Spleen (tissue), 11 donors: ENCODE data around the gene LRRC15. TPM values are rescaled to one million over a fixed set of nuclear protein-coding genes. Genes with fewer than 3 reads are reported as not detected.

ENCODE experiments used
- DNase-seq: peaks from one replicate; pipeline ENCODE4 v3.0.0-alpha.2; 2020
- H3K27ac ChIP-seq, 8 donors: fragments of 200-600 bp; sonication (generic) in 7 of 8; 1 replicate in 4 of 8; 2 replicates in 4 of 8; pipeline versions ENCODE4 v1.5.0 to v1.8.0; 2016 to 2021; ENCODE audit warnings: inconsistent platforms in 4 of 8, mild to moderate bottlenecking in 4 of 8, moderate library complexity in 1 of 8
- H3K27me3 ChIP-seq, 7 donors: fragments of 200-600 bp; sonication (generic) in 6 of 7; replicated peaks in 1 of 7; 1 replicate in 4 of 7; 2 replicates in 3 of 7; pipeline versions ENCODE4 v1.5.0 to v1.8.0; 2016 to 2021; ENCODE audit warnings: inconsistent platforms in 3 of 7, mild to moderate bottlenecking in 1 of 7
- H3K36me3 ChIP-seq, 6 donors: fragments of 200-600 bp; sonication (generic) in 5 of 6; 1 replicate in 4 of 6; 2 replicates in 2 of 6; pipeline versions ENCODE4 v1.5.0 to v1.8.0; 2016 to 2021; ENCODE audit warnings: inconsistent platforms in 2 of 6
- H3K4me1 ChIP-seq, 6 donors: fragments of 200-600 bp; sonication (generic) in 5 of 6; 1 replicate in 3 of 6; 2 replicates in 3 of 6; pipeline versions ENCODE4 v1.5.0 to v1.8.0; 2016 to 2021; ENCODE audit warnings: inconsistent platforms in 3 of 6
- H3K4me3 ChIP-seq, 8 donors: fragments of 200-600 bp; sonication (generic) in 7 of 8; 1 replicate in 4 of 8; 2 replicates in 4 of 8; pipeline versions ENCODE4 v1.5.0 to v1.8.0; 2016 to 2021; ENCODE audit warnings: inconsistent platforms in 4 of 8, mild to moderate bottlenecking in 4 of 8, moderate library complexity in 2 of 8
- H3K9me3 ChIP-seq, 8 donors: fragments of 200-600 bp; sonication (generic) in 7 of 8; 1 replicate in 4 of 8; 2 replicates in 4 of 8; pipeline versions ENCODE4 v1.5.0 to v1.8.0; 2016 to 2021; ENCODE audit warnings: inconsistent platforms in 4 of 8
- CTCF ChIP-seq, 11 experiments: fragments of 200-600 bp in 7 of 11; fragments of 450-650 bp in 4 of 11; sonication (generic) in 4 of 11; IDR thresholded peaks in 8 of 11; conservative IDR thresholded peaks in 3 of 11; 1 replicate in 7 of 11; 2 replicates in 4 of 11; pipeline versions ENCODE4 v1.4.0 to v1.8.0; 2016 to 2021; ENCODE audit warnings: antibody characterized with exemption in 11 of 11, inconsistent platforms in 4 of 11, mild to moderate bottlenecking in 1 of 11
- POLR2A ChIP-seq, 3 donors: fragments of 450-650 bp; IDR thresholded peaks; one replicate each; pipeline ENCODE4 v1.5.1; 2017; ENCODE audit warnings: antibody characterized with exemption in 3 of 3, mild to moderate bottlenecking in 1 of 3
- POLR2AphosphoS5 ChIP-seq, 3 donors: sonication (generic); formaldehyde crosslinking; IDR thresholded peaks; one replicate each; pipeline ENCODE4 v1.5.1; 2017; ENCODE audit warnings: antibody characterized with exemption in 3 of 3
- WGBS, 5 donors: extraction: QIAGEN DNeasy Blood & Tissue Kit in 3 of 5; methylation state at CpG; one replicate each; pipeline versions ENCODE4 v1.1.5 to v1.1.7; 2013 to 2018; 5-methylcytosine and 5-hydroxymethylcytosine counted together
- intact Hi-C: fragments of 100-400 bp; cut with DNase I; formaldehyde crosslinking; loops from one replicate; pipeline ENCODE4 v1.15.0; 2023; ENCODE audit warnings: low total_unique reads
- polyA plus RNA-seq, 3 donors: library from polyadenylated mRNA; stranded (reverse); fragments of 200-250 nt; gene quantifications; one replicate each; pipeline ENCODE4 v1.2.1, GENCODE V29; 2013
- total RNA-seq, 7 donors: library from RNA; depleted of rRNA in 3 of 7; stranded (reverse); fragments of >200 nt in 3 of 7; fragmentation: NEBNext Ultra II Directional in 4 of 7; extraction: Animal tissue kit (Norgen Biotek cat#: 25700) in 4 of 7; gene quantifications; one replicate each; pipeline versions ENCODE4 v1.1.0 to v1.2.1, GENCODE V29; 2016 to 2021
- donor health status: healthy with polysubstance abuse.
- donor health status: DM: no; HTN: no; CAD: no; lungs with moderate emphysema.
- donor health status: DM: no; HTN: no; CAD: no.
- donor health status: Bipolar disorder and iron deficiency.
- donor health status: healthy.
- donor health status: DM: no; HTN: no; CAD: no.
- donor health status: DM: yes; HTN: yes; CAD: no.

The LRRC15 gene
- total and polyA plus RNA-seq, 10 donors: 0.09 to 1.1 (median 0.35) TPM; not detected in 1

DNA sequence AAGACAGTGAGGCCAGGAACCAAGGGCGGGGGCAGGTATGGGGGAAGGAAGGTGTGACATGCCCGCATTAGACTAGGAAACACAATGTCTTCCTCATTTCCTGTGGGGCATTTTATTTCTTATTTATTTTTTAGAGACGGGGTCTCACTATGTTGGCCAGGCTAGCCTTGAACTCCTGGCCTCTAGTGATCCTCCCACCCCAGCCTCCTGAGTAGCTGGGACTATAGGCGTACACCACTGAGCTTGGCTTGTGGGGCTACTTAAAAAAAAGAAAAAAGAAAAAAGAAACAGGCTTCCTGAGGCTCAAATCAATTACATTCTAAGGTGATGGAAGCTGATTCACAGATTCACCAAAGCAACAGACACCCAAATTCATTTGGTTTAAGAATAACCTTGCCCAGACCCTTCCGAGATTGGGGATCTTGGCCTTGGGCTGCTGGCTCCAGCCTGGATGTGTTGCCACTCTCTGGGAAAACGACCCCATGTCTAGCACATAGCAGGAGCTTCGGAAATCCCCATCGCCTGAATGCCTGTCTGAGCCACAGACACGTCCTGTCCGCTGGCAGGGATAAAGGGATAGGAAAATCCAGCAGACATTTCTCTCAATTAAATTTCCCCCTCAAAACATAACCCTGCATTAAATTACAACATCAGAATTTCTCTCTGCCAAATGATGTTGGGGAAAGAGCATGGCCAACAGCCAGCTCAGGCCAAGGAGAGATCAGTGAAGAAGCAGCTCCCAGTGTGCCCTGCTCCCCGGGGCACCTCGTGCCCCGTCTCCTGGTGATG lies 31.4 kb downstream of the LRRC15 start:
- Histone ChIP-seq H3K4me1 (peaks cover 5 to 12% (median 9%) of the 10 kb centered on the region in 6 donors), H3K9me3 (no peaks in the 10 kb centered on the region), H3K4me3 (no peak overlapping the region), H3K27me3 (peaks cover 0 to 48% (median 5%) of the 10 kb centered on the region in 7 donors), H3K27ac (no peak overlapping the region), H3K36me3 (no peaks in the 10 kb centered on the region)
- intact Hi-C loops: loop anchor here (5.0 kb wide), 1 partner anchor 64 kb away; no protein-coding TSS in a partner anchor
- DNase-seq: no peak
- WGBS, 5 donors: 68 to 82% (median 77%) methylated on average over 13 of the region's 13 CpGs
- no peak for TF ChIP-seq POLR2A (IDR thresholded peaks at IDR 0.05)
- TF ChIP-seq CTCF (IDR thresholded peaks at IDR 0.05 in 8 of 11, conservative IDR thresholded peaks at IDR 0.05 in 3 of 11): no peak

DNA sequence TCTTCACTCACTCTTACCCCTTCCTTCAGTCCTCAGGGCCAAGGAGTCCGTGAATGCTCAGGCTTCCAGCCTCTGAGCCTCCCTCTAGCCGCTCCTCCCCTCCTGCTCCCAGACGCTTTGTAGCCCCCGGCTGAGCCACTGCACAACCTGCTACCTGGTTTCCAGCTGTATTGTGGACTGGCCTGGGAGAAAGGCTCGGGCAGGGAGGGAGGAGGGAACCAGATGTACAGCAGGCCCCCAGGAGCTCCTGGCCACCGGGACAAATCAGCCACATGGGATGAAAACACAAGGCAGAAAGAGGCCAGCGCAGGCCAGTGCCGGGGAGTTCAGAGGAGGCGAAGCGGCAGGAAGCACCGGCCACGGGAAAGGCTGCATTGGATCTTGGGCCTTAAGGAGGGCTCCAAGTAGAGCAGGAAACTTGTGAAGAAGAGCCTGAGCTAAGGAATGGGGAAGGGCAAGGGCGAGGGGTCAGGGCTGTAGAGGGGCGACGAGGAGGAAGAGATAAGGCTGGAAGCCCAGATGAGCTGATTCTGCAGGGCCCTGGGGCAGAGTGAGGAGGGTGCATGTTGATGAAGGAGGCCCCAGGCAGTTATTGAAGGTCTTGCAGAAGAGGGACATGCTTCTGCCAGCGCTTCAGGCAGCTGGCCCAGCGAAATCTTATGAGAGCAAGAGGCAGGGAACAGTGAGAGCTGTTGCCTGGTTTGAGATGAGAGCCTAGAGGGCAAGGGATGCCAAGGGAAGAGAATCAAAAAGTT lies 32.8 kb downstream of the LRRC15 start:
- no peak for DNase-seq
- intact Hi-C loops: loop anchor here (5.0 kb wide), 1 partner anchor 66 kb away; no protein-coding TSS in a partner anchor

DNA sequence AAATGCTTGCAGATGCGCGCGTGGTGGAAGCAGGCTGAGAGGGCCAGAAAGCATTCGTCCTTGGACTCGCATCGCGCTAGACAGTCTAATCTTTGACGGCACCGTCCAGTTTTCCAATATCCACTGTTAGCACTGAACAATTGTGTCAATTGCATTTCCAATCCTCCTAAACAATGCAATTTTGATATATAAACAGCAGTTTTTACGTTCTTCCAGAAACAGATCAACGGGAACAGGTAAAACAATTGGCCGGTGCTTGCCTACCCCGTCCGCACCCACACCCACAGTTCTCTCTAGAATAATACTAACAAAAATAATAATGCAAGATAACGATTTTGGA lies 35.6 kb downstream of the LRRC15 start:
- Histone ChIP-seq H3K9me3 (no peaks in the 10 kb centered on the region), H3K36me3 (no peaks in the 10 kb centered on the region), H3K4me3 (peak overlapping the region in 6 of 8 donors; percentile 32 to 69 (median 44)), H3K27me3 (peaks cover 0 to 53% (median 20%) of the 10 kb centered on the region in 7 donors), H3K27ac (no peak overlapping the region), H3K4me1 (peaks cover 5 to 12% (median 10%) of the 10 kb centered on the region in 6 donors)
- DNase-seq: no peak
- peak in 1 of 11 experiments; percentile 6 for TF ChIP-seq CTCF (IDR thresholded peaks at IDR 0.05 in 8 of 11, conservative IDR thresholded peaks at IDR 0.05 in 3 of 11)
- TF ChIP-seq POLR2A (IDR thresholded peaks at IDR 0.05): no peak
- WGBS, 5 donors: 34 to 37% (median 36%) methylated on average over 15 of the region's 15 CpGs
- intact Hi-C loops: no loop called here

More for the DNA sequence above, 32.8 kb downstream of the LRRC15 start:
- Histone ChIP-seq H3K27me3 (peaks cover 0 to 49% (median 14%) of the 10 kb centered on the region in 7 donors), H3K4me1 (peaks cover 5 to 12% (median 10%) of the 10 kb centered on the region in 6 donors), H3K36me3 (no peaks in the 10 kb centered on the region), H3K4me3 (no peak overlapping the region), H3K27ac (no peak overlapping the region), H3K9me3 (no peaks in the 10 kb centered on the region)
- WGBS, 5 donors: 77 to 84% (median 81%) methylated on average over 17 of the region's 17 CpGs
- no peak for TF ChIP-seq POLR2A (IDR thresholded peaks at IDR 0.05)
- no peak for TF ChIP-seq CTCF (IDR thresholded peaks at IDR 0.05 in 8 of 11, conservative IDR thresholded peaks at IDR 0.05 in 3 of 11)
- no peak for TF ChIP-seq POLR2AphosphoS5 (IDR thresholded peaks at IDR 0.05)
